HepG2 (cell line): ENCODE data around the gene GNG7. TPM values are rescaled to one million over a fixed set of nuclear protein-coding genes. Genes with fewer than 3 reads are reported as not detected.

Experiments used
- AHDC1 ChIP-seq: sonication (generic); formaldehyde crosslinking; IDR thresholded peaks from 2 replicates; pipeline ENCODE4 v1.5.1; 2020; ENCODE audit warnings: mild to moderate bottlenecking, missing genetic modification reagents, borderline replicate concordance
- ARHGAP35 ChIP-seq: sonication (generic); formaldehyde crosslinking; IDR thresholded peaks from 2 replicates; pipeline ENCODE4 v1.9.0; 2022; ENCODE audit warnings: mild to moderate bottlenecking, inconsistent platforms, moderate library complexity, missing genetic modification reagents, borderline replicate concordance
- E2F1 ChIP-seq: sonication (generic); formaldehyde crosslinking; IDR thresholded peaks from 2 replicates; pipeline ENCODE4 v1.5.0; 2020; ENCODE audit warnings: missing genetic modification reagents
- E2F5 ChIP-seq: sonication (generic); formaldehyde crosslinking; conservative IDR thresholded peaks from 2 replicates; pipeline ENCODE4 v1.4.0; 2020; ENCODE audit warnings: missing genetic modification reagents
- FOXO1 ChIP-seq: sonication (generic); formaldehyde crosslinking; IDR thresholded peaks from 2 replicates; pipeline ENCODE4 v1.4.0; 2020; ENCODE audit warnings: missing genetic modification reagents
- MXD4 ChIP-seq: IDR thresholded peaks from 2 replicates; pipeline ENCODE4 v1.6.1; 2016; ENCODE audit warnings: mild to moderate bottlenecking, missing biosample characterization, missing genetic modification reagents
- PHF21A ChIP-seq: sonication (generic); formaldehyde crosslinking; IDR thresholded peaks from 2 replicates; pipeline ENCODE4 v1.5.0; 2020; ENCODE audit warnings: mild to moderate bottlenecking, missing genetic modification reagents
- SRSF1 ChIP-seq: fragments of 200-400 bp; formaldehyde crosslinking; optimal IDR thresholded peaks from 2 replicates; pipeline ENCODE3; 2017; ENCODE audit warnings: mild to moderate bottlenecking, low read depth, low read length, moderate library complexity
- ZBTB14 ChIP-seq: sonication (generic); formaldehyde crosslinking; IDR thresholded peaks from 2 replicates; pipeline ENCODE4 v1.4.0; 2020; ENCODE audit warnings: missing genetic modification reagents
- ZBTB42 ChIP-seq: sonication (generic); formaldehyde crosslinking; IDR thresholded peaks from 2 replicates; pipeline ENCODE4 v1.5.0; 2020; ENCODE audit warnings: mild to moderate bottlenecking, missing genetic modification reagents
- ZNF33A ChIP-seq: sonication (generic); formaldehyde crosslinking; IDR thresholded peaks from 2 replicates; pipeline ENCODE4 v1.5.1; 2020; ENCODE audit warnings: missing genetic modification reagents, mild to moderate bottlenecking, moderate library complexity, borderline replicate concordance
- polyA plus RNA-seq, 8 experiments: library from polyadenylated mRNA; depleted of rRNA in 3 of 8; stranded (reverse) in 7 of 8; unstranded in 1 of 8; fragments of >200 nt; fragmentation: Illumina TruSeq in 4 of 8; extraction: Trizol in 4 of 8; gene quantifications; 2 replicates each; pipeline versions ENCODE4 v1.2.1 to v1.2.3, GENCODE V29; 2011 to 2016; ENCODE audit warnings: low read depth in 4 of 8, missing spikeins in 1 of 8, mixed read lengths in 1 of 8; ENCODE audit not compliant: insufficient read depth in 1 of 8
- total RNA-seq, 5 experiments: library from RNA; depleted of rRNA; stranded (reverse); fragments of >200 nt; fragmentation: Illumina TruSeq; extraction: Trizol; gene quantifications; 2 replicates each; pipeline ENCODE4 v1.2.3, GENCODE V29; 2016; ENCODE audit warnings: low read depth in 1 of 5
- TF ChIP-seq, protein P1 (sequence below): sonication (generic); formaldehyde crosslinking; IDR thresholded peaks from 2 replicates; pipeline ENCODE4 v1.5.1; 2020; ENCODE audit warnings: mild to moderate bottlenecking, missing genetic modification reagents

GNG7 gene
- total and polyA plus RNA-seq, 2 of the 13 experiments (the other 11 are each of a cell fraction or from before 2014, with no cell fraction given), result 1.4 to 3.3 TPM

GRCh38 chr19:2650515-2650914 is 52.0 kb downstream of the GNG7 start (continued):
- no peak for TF ChIP-seq AHDC1 (CRISPR knock-in tag)
- TF ChIP-seq E2F5 (CRISPR knock-in tag), result no peak
- TF ChIP-seq ZNF33A (CRISPR knock-in tag), result no peak
- no peak for TF ChIP-seq ZBTB42
- TF ChIP-seq E2F1, result no peak
- peak; percentile 31; the same call in 1 of the 2 replicates for TF ChIP-seq PHF21A (CRISPR knock-in tag)
- no peak for TF ChIP-seq ARHGAP35 (CRISPR knock-in tag)
- no peak for TF ChIP-seq ZBTB14 (CRISPR knock-in tag)
- no peak for TF ChIP-seq SRSF1
- peak; percentile 55; the same call in 1 of the 2 replicates for TF ChIP-seq FOXO1 (CRISPR knock-in tag)
- 0 out of 2 replicates have a peak, but pooled peaks have one; percentile 31 for TF ChIP-seq MXD4
- TF ChIP-seq, protein P1, sequence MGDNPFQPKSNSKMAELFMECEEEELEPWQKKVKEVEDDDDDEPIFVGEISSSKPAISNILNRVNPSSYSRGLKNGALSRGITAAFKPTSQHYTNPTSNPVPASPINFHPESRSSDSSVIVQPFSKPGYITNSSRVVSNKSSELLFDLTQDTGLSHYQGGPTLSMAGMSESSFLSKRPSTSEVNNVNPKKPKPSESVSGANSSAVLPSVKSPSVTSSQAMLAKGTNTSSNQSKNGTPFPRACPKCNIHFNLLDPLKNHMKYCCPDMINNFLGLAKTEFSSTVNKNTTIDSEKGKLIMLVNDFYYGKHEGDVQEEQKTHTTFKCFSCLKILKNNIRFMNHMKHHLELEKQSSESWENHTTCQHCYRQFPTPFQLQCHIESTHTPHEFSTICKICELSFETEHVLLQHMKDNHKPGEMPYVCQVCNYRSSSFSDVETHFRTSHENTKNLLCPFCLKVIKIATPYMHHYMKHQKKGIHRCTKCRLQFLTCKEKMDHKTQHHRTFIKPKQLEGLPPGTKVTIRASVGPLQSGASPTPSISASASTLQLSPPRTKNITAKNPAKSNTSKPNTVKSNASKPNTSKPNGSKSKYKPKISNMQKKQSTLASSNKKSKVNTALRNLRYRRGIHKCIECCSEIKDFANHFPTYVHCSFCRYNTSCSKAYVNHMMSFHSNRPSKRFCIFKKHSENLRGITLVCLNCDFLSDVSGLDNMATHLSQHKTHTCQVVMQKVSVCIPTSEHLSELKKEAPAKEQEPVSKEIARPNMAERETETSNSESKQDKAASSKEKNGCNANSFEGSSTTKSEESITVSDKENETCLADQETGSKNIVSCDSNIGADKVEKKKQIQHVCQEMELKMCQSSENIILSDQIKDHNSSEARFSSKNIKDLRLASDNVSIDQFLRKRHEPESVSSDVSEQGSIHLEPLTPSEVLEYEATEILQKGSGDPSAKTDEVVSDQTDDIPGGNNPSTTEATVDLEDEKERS, result no peak
